HCT116 (cell line): ENCODE measurements around the gene EP400.

ENCODE experiments used
- CTCF ChIP-seq, 3 experiments: fragments of 200-600 bp in 1 of 3; sonication (generic) in 1 of 3; IDR thresholded peaks in 2 of 3; conservative IDR thresholded peaks in 1 of 3; 2 replicates each; pipeline ENCODE4 v1.5.1; 2012 to 2017; ENCODE audit warnings: low read depth in 2 of 3, low read length in 2 of 3, antibody characterized with exemption in 1 of 3, borderline replicate concordance in 1 of 3, control low read depth in 1 of 3, mild to moderate bottlenecking in 1 of 3, mixed read lengths in 1 of 3, mixed run types in 1 of 3, moderate library complexity in 1 of 3; ENCODE audit not compliant: insufficient read depth in 1 of 3
- EGR1 ChIP-seq: IDR thresholded peaks from 2 replicates; pipeline ENCODE4 v1.6.1; 2012; ENCODE audit warnings: low read depth
- ELF1 ChIP-seq: IDR thresholded peaks from 2 replicates; pipeline ENCODE4 v1.6.1; 2012; ENCODE audit warnings: low read depth, borderline replicate concordance
- POLR2A ChIP-seq: IDR thresholded peaks from 2 replicates; pipeline ENCODE4 v1.7.0; 2011; ENCODE audit warnings: borderline replicate concordance; ENCODE audit not compliant: insufficient read depth, insufficient read length; ENCODE audit errors: extremely low read depth

DNA sequence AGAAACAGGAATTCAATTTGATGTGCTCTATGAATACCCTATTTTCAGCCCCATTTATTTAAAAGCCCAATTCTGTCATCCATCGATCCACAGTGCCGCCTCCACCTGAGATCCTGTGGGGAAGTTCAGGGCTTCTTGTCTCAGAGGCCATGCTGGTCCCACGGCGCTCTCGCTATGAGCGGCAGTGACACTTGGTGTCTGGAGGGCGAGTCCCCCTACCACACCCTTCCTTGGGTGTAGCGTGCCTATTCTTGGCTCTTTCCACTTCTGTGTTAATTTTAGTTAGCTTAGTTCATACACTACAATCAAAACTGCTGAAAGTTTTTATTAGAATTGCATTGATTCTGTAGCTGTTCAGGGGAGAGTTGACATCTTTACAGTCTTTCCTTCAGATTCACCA, 120.6 kb downstream of the EP400 start:
- no peak for TF ChIP-seq CTCF (IDR thresholded peaks at IDR 0.05 in 2 of 3, conservative IDR thresholded peaks at IDR 0.05 in 1 of 3; ENCODE audit: borderline replicate concordance in 1 of 3, insufficient read depth in 1 of 3, low read depth in 2 of 3, low read length in 2 of 3)
- no peak for TF ChIP-seq POLR2A
- no peak for TF ChIP-seq ELF1
- TF ChIP-seq EGR1: no peak
